ENCODE data around the gene IAH1. TPM values are rescaled to one million over a fixed set of nuclear protein-coding genes. Genes with fewer than 3 reads are reported as not detected.

Gene IAH1
- total RNA-seq, 1 experiment from 2014 or later, result 57.8 TPM

- no peaks in the 10 kb centered on the region; the same call in 1 of the 2 replicates for H3K36me3 ChIP-seq (ENCODE audit: control insufficient read depth, insufficient read depth, low read length)
- H3K27me3 ChIP-seq (replicated peaks; ENCODE audit: control insufficient read depth, insufficient read depth, low read length), result no peaks in the 10 kb centered on the region
- Mint-ChIP-seq H3K9me3 (ENCODE audit: unreplicated experiment) (no peaks in the 10 kb centered on the region), H3K4me1 (ENCODE audit: low read depth, unreplicated experiment) (no peaks in the 10 kb centered on the region), H3K27me3 (ENCODE audit: insufficient read depth, unreplicated experiment) (no peaks in the 10 kb centered on the region), H3K4me3 (ENCODE audit: unreplicated experiment) (no peak overlapping the region), H3K36me3 (ENCODE audit: insufficient read depth, unreplicated experiment) (peaks cover 43% of the 10 kb centered on the region), H3K27ac (ENCODE audit: unreplicated experiment) (no peak overlapping the region)
- no peaks in the 10 kb centered on the region for H3K4me1 ChIP-seq
- DNase-seq, result no peak
- BruUV-seq (replicated peaks), result no TSS peak
- intact Hi-C loops (cut with micrococcal nuclease; ENCODE audit: unreplicated experiment), result no loop called here
- CTCF ChIA-PET, result no interaction called here
- TF ChIP-seq CTCF (IDR thresholded peaks at IDR 0.05; ENCODE audit: insufficient read depth in 1 of 2, low read depth in 1 of 2, low read length in 1 of 2, severe bottlenecking in 1 of 2, unreplicated experiment in 1 of 2), result no peak
- POLR2A ChIA-PET, result no interaction called here
- H3K4me3 ChIP-seq (ENCODE audit: low read depth, low read length), result no peak overlapping the region
- no peaks in the 10 kb centered on the region for H3K9me3 ChIP-seq
Measured at GRCh38 chr2:9463698-9464034, 10.7 kb upstream of the IAH1 start.

GRCh38 chr2:9465170-9465569, 9.2 kb upstream of the IAH1 start:
- Mint-ChIP-seq H3K9me3 (ENCODE audit: unreplicated experiment) (no peaks in the 10 kb centered on the region), H3K4me1 (ENCODE audit: low read depth, unreplicated experiment) (no peaks in the 10 kb centered on the region), H3K4me3 (ENCODE audit: unreplicated experiment) (no peak overlapping the region), H3K27me3 (ENCODE audit: insufficient read depth, unreplicated experiment) (no peaks in the 10 kb centered on the region), H3K36me3 (ENCODE audit: insufficient read depth, unreplicated experiment) (peaks cover 44% of the 10 kb centered on the region), H3K27ac (ENCODE audit: unreplicated experiment) (no peak overlapping the region)
- BruUV-seq (replicated peaks), result no TSS peak
- H3K4me3 ChIP-seq (ENCODE audit: low read depth, low read length), result no peak overlapping the region
- no peaks in the 10 kb centered on the region for H3K9me3 ChIP-seq
- no peaks in the 10 kb centered on the region for H3K27me3 ChIP-seq (replicated peaks; ENCODE audit: control insufficient read depth, insufficient read depth, low read length)
- ChIA-PET POLR2A (no interaction called here), CTCF (interaction anchor here (0.7 kb wide), 1 partner anchor 10 kb away, joined by 3 read pairs; no protein-coding TSS in a partner anchor)
- no peak for DNase-seq
- no peak for TF ChIP-seq CTCF (IDR thresholded peaks at IDR 0.05; ENCODE audit: insufficient read depth in 1 of 2, low read depth in 1 of 2, low read length in 1 of 2, severe bottlenecking in 1 of 2, unreplicated experiment in 1 of 2)
- intact Hi-C loops (cut with micrococcal nuclease; ENCODE audit: unreplicated experiment), result no loop called here
- no peaks in the 10 kb centered on the region for H3K4me1 ChIP-seq
- H3K36me3 ChIP-seq (ENCODE audit: control insufficient read depth, insufficient read depth, low read length), result no peaks in the 10 kb centered on the region; the same call in 1 of the 2 replicates

GRCh38 chr2:9466147-9466683, 8.1 kb upstream of the IAH1 start:
- no peak for DNase-seq
- no TSS peak for BruUV-seq (replicated peaks)
- H3K4me1 ChIP-seq, result no peaks in the 10 kb centered on the region
- no peaks in the 10 kb centered on the region for H3K27me3 Mint-ChIP-seq (ENCODE audit: insufficient read depth, unreplicated experiment)
- H3K27ac Mint-ChIP-seq (ENCODE audit: unreplicated experiment), result no peak overlapping the region
- no peaks in the 10 kb centered on the region for H3K9me3 Mint-ChIP-seq (ENCODE audit: unreplicated experiment)
- CTCF ChIA-PET, result no interaction called here
- no peak for TF ChIP-seq CTCF (IDR thresholded peaks at IDR 0.05; ENCODE audit: insufficient read depth in 1 of 2, low read depth in 1 of 2, low read length in 1 of 2, severe bottlenecking in 1 of 2, unreplicated experiment in 1 of 2)
- H3K4me3 Mint-ChIP-seq (ENCODE audit: unreplicated experiment), result no peak overlapping the region
- no peak overlapping the region for H3K4me3 ChIP-seq (ENCODE audit: low read depth, low read length)
- intact Hi-C loops (cut with micrococcal nuclease; ENCODE audit: unreplicated experiment), result no loop called here
- H3K27me3 ChIP-seq (replicated peaks; ENCODE audit: control insufficient read depth, insufficient read depth, low read length), result no peaks in the 10 kb centered on the region
- POLR2A ChIA-PET, result no interaction called here
- H3K36me3 Mint-ChIP-seq (ENCODE audit: insufficient read depth, unreplicated experiment), result peaks cover 43% of the 10 kb centered on the region
- H3K36me3 ChIP-seq (ENCODE audit: control insufficient read depth, insufficient read depth, low read length), result no peaks in the 10 kb centered on the region; the same call in 1 of the 2 replicates
- H3K9me3 ChIP-seq, result no peaks in the 10 kb centered on the region
- H3K4me1 Mint-ChIP-seq (ENCODE audit: low read depth, unreplicated experiment), result no peaks in the 10 kb centered on the region

Measured in Caco-2 (cell line).